ENCODE data around the gene CCDC40.

DNA sequence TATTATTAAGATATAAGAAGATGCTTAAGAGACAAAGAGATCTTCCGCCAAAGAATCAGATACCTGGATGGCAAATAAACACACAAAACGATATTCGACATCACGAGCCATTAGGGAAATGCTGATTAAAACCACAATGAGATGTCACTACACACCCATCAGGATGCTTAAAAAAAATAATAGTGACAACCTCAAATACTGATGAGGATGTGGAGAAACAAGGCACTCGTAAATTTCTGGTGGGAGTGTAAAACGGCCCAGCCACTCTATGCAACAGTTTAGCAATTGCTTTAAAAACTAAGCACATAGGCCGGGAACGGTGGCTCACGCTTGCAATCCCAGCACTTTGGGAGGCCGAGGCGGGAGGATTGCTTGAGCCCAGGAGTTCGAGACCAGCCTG, 40.2 kb upstream of the CCDC40 start:
- TF ChIP-seq ZNF558 (CRISPR knock-in tag; IDR thresholded peaks at IDR 0.05; ENCODE audit: borderline replicate concordance) (no peak), FOXP1 (IDR thresholded peaks at IDR 0.05) (no peak), FOXP1 (CRISPR knock-in tag; IDR thresholded peaks at IDR 0.05) (no peak), MZF1 (CRISPR knock-in tag; IDR thresholded peaks at IDR 0.05; ENCODE audit: borderline replicate concordance) (no peak), TOPORS (CRISPR knock-in tag; IDR thresholded peaks at IDR 0.05) (no peak)
